ENCODE data around the gene ARSB.

The ARSB gene

DNA sequence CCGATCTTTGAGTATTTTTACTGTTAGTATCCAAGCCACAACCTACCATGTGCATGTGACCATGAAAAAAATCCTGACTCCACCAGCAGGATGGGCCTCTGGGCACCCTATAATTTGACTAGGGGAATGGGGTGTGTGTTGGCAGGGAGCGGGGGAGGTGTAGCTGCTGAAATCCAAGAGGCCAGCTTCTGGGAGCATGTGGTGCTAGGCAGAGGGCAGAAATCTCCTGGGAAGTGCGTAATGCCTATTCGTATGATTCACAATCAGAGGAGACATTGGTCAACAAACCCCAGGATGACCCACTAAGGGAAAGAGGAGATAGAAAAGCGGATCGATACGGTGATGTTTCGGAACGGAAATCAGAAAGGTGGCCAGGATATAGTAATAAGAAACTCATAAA is 149.9 kb downstream of the ARSB start:
- no peak overlapping the region for H3K4me3 ChIP-seq (ENCODE audit: low read depth, low read length)
- TF ChIP-seq, protein P1, sequence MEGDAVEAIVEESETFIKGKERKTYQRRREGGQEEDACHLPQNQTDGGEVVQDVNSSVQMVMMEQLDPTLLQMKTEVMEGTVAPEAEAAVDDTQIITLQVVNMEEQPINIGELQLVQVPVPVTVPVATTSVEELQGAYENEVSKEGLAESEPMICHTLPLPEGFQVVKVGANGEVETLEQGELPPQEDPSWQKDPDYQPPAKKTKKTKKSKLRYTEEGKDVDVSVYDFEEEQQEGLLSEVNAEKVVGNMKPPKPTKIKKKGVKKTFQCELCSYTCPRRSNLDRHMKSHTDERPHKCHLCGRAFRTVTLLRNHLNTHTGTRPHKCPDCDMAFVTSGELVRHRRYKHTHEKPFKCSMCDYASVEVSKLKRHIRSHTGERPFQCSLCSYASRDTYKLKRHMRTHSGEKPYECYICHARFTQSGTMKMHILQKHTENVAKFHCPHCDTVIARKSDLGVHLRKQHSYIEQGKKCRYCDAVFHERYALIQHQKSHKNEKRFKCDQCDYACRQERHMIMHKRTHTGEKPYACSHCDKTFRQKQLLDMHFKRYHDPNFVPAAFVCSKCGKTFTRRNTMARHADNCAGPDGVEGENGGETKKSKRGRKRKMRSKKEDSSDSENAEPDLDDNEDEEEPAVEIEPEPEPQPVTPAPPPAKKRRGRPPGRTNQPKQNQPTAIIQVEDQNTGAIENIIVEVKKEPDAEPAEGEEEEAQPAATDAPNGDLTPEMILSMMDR (IDR thresholded peaks at IDR 0.05; ENCODE audit: low read depth, low read length): no peak

DNA sequence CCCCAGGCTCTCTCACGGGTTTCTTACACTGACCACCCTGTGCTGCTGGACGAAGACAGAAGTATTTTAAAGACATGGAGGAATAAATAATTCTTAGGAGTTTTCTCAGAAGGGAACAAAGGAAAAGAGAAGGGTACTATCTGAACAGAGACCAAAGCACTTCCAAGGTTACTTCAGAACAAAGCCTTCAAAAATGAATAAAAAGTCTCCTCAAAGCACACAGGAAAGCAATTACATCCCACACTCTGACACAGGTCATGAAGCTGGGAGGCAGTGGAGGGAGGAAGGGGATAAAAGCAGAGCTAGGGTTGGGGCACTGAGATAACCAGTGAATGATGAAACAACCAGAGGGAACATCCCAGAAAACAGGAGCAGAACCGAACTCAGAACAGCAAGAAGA is 151.8 kb downstream of the ARSB start:
- no peak overlapping the region for H3K4me3 ChIP-seq (ENCODE audit: low read depth, low read length)
- TF ChIP-seq, protein P1 (IDR thresholded peaks at IDR 0.05; ENCODE audit: low read depth, low read length): no peak

DNA sequence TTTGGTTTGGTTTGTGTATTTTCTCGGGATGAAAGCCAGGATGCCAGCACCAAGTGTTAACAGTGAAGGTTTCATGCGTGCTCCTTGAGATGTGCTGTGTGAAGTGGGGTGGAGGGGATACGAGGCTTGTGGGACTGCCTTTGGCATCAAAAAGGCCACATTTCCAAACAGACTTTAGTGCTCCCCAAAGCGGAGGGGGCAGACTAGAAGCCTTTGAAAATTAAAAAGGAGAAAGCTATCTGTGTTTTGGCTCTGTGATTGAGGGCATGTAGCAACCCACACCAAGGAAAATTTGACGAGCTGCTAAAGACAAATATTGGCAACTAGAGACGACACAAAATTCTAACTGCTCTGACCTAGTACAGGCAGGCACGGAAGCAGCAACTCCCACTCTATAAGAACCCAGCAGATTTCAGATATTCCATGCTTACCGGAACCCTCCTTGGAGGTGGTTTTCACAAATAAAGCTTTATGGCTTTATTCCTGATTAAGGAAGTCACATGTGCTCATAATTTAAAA is 154.5 kb downstream of the ARSB start:
- H3K4me3 ChIP-seq (ENCODE audit: low read depth, low read length): no peak overlapping the region
- TF ChIP-seq, protein P1 (IDR thresholded peaks at IDR 0.05; ENCODE audit: low read depth, low read length): no peak

DNA sequence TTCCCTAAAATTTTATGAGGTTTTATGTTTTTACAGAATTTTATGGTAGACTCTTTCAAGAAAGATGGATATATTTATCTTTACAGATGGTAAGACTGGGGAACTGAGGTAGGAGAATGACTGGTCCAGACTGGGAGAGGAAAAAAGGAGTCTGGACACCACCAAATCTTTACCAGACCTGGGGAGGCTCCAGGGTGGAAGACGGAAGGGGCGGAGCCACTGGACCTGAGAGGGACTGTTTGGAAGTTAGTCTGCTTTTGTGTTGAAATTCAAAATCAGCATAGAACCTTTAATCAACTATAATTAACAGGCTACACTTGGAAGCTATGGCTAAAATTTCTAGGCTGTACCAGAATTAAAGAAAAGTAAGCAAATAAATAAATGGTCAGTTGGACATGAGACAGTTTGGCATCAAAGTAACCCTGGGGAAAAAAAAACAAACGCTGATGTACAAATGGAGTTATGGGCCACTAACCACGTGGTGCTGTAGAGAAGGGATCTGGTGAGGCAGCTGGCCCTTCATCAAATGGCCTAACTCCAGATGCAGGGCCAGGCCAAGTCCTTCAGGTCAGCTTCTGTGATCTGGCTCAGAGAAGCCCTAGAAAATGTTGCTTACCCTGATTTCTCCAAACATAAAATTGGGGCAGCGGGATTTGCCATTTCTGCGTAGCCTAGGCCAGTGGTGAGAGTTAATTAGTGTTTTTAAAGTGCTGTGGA is 155.1 kb downstream of the ARSB start:
- no peak overlapping the region for H3K4me3 ChIP-seq (ENCODE audit: low read depth, low read length)
- TF ChIP-seq, protein P1 (IDR thresholded peaks at IDR 0.05; ENCODE audit: low read depth, low read length): no peak

DNA sequence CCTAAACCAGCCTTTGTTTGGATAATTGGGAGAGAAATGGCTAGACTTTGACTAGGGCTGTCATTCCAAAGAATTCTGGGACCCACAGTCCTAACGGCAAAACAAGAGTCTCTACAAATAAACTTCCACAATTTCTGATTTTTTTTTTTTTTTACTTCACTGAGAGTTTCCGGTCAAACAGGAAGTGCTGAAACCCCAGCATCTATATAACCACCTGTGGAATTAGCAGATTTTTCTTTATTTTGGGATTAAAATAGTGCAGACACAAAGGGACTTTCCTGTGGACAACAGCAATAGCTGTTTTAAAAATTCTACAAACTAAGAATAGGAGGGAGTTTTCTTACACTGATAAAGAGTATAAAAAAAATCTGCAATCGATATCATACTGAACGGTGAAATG is 157.4 kb downstream of the ARSB start:
- TF ChIP-seq, protein P1 (IDR thresholded peaks at IDR 0.05; ENCODE audit: low read depth, low read length): no peak
- no peak overlapping the region for H3K4me3 ChIP-seq (ENCODE audit: low read depth, low read length)

DNA sequence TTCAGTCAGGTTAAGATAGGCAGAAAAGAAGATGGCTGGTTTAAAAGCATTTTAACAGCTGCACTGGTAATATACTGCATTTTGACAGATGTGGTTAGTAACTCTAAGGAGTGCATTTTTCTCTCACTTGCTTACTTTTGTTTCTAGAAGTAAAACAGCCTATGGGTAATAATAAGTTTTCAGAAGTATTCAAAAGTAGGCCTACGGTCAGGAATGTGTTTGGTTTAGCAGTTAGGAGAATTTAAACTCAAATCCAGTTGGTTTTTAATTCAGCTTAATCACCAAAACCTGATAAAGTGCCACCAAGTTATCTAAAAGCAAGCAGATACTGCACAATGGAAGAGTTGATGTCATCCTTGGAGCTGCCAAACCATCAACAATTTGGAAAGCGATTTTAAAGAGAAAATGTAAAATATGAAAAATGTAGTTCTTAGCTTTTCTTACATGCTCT is 160.3 kb downstream of the ARSB start:
- TF ChIP-seq, protein P1 (IDR thresholded peaks at IDR 0.05; ENCODE audit: low read depth, low read length): no peak
- H3K4me3 ChIP-seq (ENCODE audit: low read depth, low read length): no peak overlapping the region

DNA sequence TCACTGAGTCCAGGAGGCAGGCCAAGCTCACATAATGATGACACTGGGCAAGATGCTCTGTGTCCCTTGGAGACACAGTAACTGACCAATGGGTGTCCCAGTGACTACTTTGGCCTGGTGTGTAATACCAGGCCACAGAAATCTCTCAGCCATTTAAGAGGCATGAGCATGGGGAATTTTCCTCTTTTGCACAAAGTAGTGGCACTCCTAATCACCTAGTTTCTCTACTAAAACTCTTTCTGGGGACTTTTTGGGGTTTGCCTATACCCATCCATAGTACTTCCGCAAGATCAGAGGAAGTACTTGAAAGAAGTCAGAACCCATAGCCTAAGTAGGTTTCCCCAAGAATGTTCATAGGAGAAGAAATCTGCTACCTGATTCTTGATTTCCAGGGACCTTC is 161.9 kb downstream of the ARSB start:
- no peak overlapping the region for H3K4me3 ChIP-seq (ENCODE audit: low read depth, low read length)
- TF ChIP-seq, protein P1 (IDR thresholded peaks at IDR 0.05; ENCODE audit: low read depth, low read length): no peak

Data from WI38 (cell line).